NCI-H748 (cell line): ENCODE results near the gene PPP2R5C.

Experiments used
- DNase-seq: peaks from one replicate; lab custom pipeline; 2025; ENCODE audit not compliant: unreplicated experiment; lab: John Stamatoyannopoulos, UW

Gene PPP2R5C

GRCh38 chr14:101937926-101938767 is 176.6 kb downstream of the PPP2R5C start:
- DNase-seq, result no peak

GRCh38 chr14:101939646-101940170 is 178.2 kb downstream of the PPP2R5C start:
- DNase-seq, result no peak

- DNase-seq, result no peak
These were observed 182.9 kb downstream of the PPP2R5C start for GRCh38 chr14:101944451-101944850.

- DNase-seq, result no peak
These were observed 183.7 kb downstream of the PPP2R5C start for GRCh38 chr14:101945171-101945570.

- peak; percentile 54 for DNase-seq
These were observed 186.0 kb downstream of the PPP2R5C start for GRCh38 chr14:101947577-101947903.

- DNase-seq, result peak; percentile 100
These were observed 186.6 kb downstream of the PPP2R5C start for GRCh38 chr14:101947904-101948665.

GRCh38 chr14:101948666-101949216 is 187.2 kb downstream of the PPP2R5C start:
- DNase-seq, result no peak

GRCh38 chr14:101950100-101950499 is 188.6 kb downstream of the PPP2R5C start:
- no peak for DNase-seq

GRCh38 chr14:101950516-101951215 is 189.2 kb downstream of the PPP2R5C start:
- no peak for DNase-seq

- peak; percentile 26 for DNase-seq
These were observed 191.6 kb downstream of the PPP2R5C start for GRCh38 chr14:101953151-101953550.

- DNase-seq, result no peak
These were observed 193.0 kb downstream of the PPP2R5C start for GRCh38 chr14:101954501-101954900.

- DNase-seq, result no peak
These were observed 194.2 kb downstream of the PPP2R5C start for GRCh38 chr14:101955695-101956161.

- no peak for DNase-seq
These were observed 194.8 kb downstream of the PPP2R5C start for GRCh38 chr14:101956179-101956885.

- no peak for DNase-seq
These were observed 196.1 kb downstream of the PPP2R5C start for GRCh38 chr14:101957406-101958234.

- no peak for DNase-seq
These were observed 197.1 kb downstream of the PPP2R5C start for GRCh38 chr14:101958418-101959180.

- DNase-seq, result no peak
These were observed 197.8 kb downstream of the PPP2R5C start for GRCh38 chr14:101959277-101959676.

GRCh38 chr14:101960225-101960624 is 198.7 kb downstream of the PPP2R5C start:
- DNase-seq, result no peak

GRCh38 chr14:101961011-101961721 is 199.7 kb downstream of the PPP2R5C start:
- DNase-seq, result peak; percentile 85
